A673 (cell line): Measurements from ENCODE around the gene DYNC1LI1.

Experiments
- CTCF ChIP-seq: fragments of 300-800, 200-600 bp; sonication (generic); conservative IDR thresholded peaks from 2 replicates; pipeline ENCODE4 v1.5.1; 2017; ENCODE audit warnings: low read depth, mild to moderate bottlenecking, antibody characterized with exemption, low read length, moderate library complexity, mixed read lengths
- EZH2 ChIP-seq: fragments of 200-600 bp; sonication (generic); IDR thresholded peaks from 2 replicates; pipeline ENCODE4 v1.6.1; 2017; ENCODE audit warnings: borderline replicate concordance, low read depth, mild to moderate bottlenecking, mixed read lengths, antibody characterized with exemption, low read length; ENCODE audit not compliant: poor library complexity, severe bottlenecking

- TF ChIP-seq CTCF (no peak), EZH2 (no peak)
Observed at GRCh38 chr3:32552013-32552412, 18.6 kb downstream of the DYNC1LI1 start.
